ENCODE measurements around the gene TXLNB.
"Not testable (repeated sequence)": the region's sequence is repeated elsewhere in the genome, so short reads cannot be mapped to it uniquely, and the experiment has no call there.

TXLNB gene

DNA sequence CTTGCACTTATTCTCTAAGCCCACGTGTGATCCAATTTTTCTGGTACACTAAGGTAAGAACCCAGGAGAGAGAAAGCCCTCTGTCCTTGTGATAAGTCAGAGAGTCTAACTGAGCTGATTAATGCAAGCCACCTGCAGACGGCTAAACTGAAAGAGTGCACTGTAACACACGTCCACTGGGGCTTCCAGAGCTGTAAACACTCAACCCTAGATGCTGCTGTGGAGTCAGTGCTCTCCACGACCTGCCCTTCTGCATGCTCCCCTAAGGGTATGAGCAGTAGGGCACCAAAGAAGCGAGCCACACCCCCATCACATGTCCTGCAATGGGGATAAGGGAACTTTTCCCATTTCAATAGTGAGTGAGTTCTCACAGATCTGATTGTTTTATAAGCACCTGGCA lies 55.7 kb downstream of the TXLNB start:
- no peak for DNase-seq (ENCODE audit: low read depth in 2 of 2)

DNA sequence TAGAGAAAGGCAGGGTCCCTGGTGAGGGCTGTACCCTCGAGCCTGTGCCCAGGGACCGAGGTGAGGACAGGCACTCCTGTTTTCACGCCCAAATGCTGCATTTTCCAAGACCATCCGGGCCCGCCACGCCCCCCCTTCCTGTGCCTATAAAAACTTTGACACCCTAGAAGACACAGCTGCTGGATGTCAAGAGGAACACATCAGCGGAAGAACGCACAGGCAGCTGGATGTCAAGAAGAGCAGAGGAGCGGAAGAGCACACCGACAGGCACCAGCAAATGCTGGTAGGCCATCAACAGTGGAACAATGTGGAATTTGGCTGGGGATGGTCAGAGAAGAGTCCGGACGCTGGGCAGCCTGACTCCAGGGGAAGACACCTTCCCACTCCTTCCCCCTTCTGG lies 56.1 kb downstream of the TXLNB start:
- DNase-seq (ENCODE audit: low read depth in 2 of 2): no peak

DNA sequence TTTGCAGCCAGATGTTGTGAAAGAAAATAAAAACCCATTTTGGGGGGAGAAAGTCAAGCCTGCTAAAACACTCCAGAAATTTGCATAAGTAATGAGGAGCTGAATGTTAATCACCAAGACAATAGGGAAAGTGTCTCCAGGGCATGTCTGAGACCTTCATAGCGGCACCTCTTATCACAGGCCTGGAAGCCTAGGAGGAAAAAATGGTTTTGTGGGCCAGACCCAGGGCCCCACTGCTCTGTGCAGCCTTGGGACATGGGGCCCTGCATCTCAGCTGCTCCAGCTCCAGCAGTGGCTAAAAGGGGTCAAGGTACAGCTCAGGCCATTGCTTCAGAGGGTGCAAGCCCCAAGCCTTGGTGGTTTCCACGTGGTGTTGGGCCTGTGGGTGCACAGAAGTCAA lies 57.6 kb downstream of the TXLNB start:
- not testable (repeated sequence) for DNase-seq (ENCODE audit: low read depth in 2 of 2)

DNA sequence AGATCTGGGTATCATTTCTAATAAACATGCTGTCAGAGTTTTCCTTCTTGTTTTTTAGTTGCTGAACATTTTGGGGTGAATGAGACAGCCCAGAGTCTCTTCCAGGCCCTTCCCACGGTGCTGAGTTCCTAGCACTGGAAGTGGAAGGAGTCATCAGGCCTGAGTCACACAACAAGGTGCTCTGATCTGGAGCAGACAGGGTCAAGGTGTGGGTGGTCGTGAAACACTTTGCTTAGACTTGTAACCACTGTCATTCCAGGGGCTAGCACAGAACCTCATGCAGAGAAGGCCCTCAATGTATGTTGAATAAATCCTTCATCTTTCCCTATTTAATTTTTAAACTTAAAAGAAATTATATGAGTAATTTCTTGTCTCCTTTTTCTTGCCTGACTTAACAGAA lies 60.6 kb downstream of the TXLNB start:
- no peak for DNase-seq (ENCODE audit: low read depth in 2 of 2)

DNA sequence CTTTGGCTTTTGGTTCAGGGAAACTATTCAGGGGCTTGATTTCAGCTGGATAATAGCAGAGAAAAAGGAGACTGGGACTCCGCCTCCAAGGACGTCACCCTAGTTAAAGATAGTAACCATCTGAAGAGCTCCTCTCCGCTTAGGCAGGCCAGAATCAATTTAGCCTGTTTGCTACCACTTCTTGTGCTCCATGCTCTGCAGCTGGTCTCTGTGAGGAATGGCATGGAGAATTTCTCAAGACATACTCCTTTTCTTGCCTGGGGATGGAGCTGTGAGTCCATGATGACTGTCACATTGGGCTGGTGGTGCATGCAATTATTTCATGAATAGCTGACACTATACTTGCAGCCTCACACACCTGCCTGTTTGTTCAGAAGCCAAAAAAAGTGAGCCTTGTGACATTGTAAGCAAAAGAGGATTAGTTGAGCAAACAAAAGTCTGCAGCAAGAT lies 61.4 kb downstream of the TXLNB start:
- no peak for DNase-seq (ENCODE audit: low read depth in 2 of 2)

DNA sequence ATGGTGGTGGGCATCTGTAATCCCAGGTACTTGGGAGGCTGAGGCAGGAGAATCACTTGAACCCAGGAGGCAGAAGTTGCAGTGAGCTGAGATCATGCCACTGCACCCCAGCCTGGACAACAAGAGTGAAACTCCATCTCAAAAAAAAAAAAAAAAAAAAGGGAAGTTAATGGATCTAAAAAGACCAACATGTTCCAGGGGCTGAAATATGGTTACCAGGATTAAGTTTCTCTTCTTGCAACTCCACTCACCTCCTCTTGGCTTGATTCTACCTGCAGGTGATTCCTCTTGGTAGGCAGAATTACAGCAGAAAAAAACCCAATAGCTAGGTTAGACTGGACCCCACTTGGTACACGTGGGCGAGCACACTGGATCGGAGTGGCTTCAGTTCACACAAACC lies 63.4 kb downstream of the TXLNB start:
- not testable (repeated sequence) for DNase-seq (ENCODE audit: low read depth in 2 of 2)

DNA sequence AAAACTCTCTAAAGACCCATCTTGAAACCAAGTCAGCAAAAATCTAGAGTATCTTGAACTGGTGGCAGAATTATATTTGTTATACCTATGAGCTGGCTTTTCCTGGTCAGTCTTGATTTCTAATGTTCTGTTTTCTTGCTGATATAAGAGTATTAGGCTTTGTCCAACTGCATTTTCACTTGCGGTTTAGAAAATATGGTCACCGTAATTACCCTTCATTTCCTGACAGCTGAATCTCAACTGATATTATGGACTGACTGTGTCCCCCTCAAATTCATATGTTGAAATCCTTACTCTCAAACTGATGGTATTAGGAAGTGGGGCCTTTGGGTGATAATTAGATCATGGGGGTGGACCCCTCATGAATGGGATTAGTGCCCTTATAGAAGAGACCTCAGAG lies 72.1 kb downstream of the TXLNB start:
- DNase-seq (ENCODE audit: low read depth in 2 of 2): no peak

DNA sequence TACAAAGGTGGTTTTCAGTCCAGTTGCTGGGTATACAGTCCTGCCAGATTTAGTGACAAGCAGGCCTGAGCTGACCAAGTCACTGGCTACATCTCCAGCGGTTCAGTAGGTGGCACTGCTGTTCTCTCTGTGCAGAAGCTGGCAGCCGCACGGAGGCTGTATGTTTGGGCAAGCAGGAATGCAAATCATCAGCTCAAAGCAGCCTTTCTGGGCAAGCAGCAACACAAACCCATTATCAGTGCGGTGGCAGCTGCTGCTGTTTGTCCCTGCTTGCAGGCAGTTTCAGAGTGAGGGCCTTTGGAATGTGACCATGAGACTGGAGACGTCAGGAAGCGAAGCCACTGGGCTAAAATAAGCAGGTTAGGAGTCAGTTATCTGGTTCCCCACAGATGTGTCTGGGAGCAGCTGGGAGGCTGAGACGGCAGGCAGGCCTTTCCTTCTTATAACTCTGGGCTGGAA lies 72.5 kb downstream of the TXLNB start:
- DNase-seq (ENCODE audit: low read depth in 2 of 2): peak; percentile 44 to 48

DNA sequence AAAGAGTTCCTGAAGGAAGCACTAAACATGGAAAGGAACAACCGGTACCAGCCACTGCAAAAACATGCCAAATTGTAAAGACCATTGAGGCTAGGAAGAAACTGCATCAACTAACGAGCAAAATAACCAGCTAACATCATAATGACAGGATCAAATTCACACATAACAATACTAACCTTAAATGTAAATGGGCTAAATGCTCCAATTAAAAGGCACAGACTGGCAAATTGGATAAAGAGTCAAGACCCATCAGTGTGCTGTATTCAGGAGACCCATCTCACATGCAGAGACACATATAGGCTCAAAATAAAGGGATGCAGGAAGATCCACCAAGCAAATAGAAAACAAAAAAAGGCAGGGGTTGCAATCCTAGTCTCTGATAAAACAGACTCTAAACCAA lies 79.3 kb downstream of the TXLNB start:
- DNase-seq (ENCODE audit: low read depth in 2 of 2): not testable (repeated sequence)

DNA sequence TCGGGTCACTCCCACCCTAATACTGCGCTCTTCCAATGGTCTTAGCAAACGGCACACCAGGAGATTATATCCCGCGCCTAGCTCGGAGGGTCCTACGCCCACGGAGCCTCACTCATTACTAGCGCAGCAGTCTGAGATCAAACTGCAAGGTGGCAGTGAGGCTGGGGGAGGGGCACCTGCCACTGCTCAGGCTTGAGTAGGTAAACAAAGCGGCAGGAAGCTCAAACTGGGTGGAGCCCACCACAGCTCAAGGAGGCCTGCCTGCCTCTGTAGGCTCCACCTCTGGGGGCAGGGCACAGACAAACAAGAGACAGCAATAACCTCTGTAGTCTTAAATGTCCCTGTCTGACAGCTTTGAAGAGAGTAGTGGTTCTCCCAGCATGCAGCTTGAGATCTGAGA lies 81.0 kb downstream of the TXLNB start:
- not testable (repeated sequence) for DNase-seq (ENCODE audit: low read depth in 2 of 2)

DNA sequence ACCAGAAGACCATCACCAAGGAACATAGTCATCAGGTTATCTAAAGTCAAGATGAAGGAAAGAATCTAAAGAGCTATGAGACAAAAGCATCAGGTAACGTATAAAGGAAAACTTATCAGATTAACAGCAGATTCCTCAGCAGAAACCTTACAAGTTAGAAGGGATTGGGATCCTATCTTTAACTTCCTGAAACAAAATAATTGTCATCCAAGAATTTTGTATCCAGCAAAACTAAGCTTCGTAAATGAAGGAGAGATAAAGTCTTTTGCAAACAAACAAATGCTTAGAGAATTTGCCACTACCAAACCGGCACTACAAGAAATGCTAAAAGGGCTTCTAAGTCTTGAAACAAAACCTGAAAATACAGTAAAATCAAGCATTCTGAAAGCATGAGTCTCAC lies 86.0 kb downstream of the TXLNB start:
- no peak for DNase-seq (ENCODE audit: low read depth in 2 of 2)

DNA sequence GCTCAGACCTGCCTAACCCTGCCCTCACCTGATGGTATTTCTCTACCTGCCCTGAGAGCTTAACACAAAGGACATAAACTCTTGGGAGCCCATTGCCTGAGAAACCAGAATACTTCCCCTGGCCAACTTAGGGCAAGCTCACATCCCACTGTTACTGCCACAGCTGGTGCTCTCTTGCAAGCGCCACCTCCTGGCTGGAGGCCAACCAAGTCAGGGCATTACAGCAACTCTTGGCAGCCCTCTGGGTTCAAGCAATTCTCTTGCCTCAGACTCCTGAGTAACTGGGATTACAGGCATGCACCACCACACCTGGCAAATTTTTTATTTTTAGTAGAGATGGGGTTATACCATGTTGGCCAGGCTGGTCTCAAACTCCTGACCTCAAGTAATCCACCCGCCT lies 86.8 kb downstream of the TXLNB start:
- DNase-seq (ENCODE audit: low read depth in 2 of 2): no peak

DNA sequence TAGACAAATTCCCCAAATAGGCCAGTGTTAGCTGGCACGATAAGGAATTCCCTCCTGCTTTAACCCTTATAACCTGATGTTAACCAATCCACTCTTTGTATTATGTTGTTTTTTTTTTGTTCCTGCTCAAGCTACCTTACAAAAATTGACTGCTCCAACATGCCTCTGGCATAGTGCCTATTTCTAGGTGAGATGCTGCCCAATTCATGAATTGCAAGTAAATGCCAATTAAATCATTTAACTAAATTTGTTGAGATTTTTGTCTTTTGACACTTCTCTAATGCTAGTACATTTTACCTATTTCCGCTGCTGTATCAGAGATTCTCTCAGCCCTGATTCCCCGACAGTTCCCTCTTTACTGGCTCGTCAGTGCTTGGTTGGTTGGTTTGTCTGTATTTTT lies 90.4 kb downstream of the TXLNB start:
- DNase-seq (ENCODE audit: low read depth in 2 of 2): no peak

DNA sequence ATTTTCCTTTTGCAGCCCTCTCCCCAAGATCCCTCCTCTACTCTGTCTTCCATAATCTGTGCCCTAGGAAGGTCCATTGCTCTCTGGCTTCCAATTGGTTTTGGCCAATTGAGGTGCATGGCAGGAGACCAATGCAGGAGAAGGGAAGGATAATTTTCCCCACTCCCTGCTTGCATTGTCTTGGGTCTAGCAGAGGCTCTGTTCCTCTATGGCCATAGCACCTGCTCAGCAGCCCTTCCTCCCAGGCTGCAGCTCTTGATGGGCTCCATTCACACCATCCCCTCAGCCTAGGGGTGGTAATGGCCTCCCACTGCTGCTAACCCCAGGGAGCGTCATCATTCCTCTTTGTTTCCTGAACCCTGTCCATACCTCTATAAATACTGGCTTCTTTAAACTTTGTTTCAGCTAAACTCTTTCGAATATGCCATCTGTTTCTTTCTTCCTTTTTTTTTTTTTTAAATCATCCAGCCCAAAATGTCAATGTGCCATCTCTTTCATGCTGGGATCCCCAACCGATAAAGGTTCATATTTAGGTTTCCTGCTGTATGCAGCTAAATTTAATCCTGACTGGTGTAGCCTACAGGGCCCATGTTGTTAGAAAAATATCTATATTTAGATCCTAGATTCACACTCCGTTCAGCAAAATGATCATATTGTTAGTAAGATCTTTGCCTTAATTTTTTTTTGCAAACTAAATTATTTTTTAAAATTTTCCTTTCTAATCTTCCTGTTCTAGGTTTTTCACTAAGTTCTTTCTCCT lies 93.1 kb downstream of the TXLNB start:
- no peak for DNase-seq (ENCODE audit: low read depth in 2 of 2)

DNA sequence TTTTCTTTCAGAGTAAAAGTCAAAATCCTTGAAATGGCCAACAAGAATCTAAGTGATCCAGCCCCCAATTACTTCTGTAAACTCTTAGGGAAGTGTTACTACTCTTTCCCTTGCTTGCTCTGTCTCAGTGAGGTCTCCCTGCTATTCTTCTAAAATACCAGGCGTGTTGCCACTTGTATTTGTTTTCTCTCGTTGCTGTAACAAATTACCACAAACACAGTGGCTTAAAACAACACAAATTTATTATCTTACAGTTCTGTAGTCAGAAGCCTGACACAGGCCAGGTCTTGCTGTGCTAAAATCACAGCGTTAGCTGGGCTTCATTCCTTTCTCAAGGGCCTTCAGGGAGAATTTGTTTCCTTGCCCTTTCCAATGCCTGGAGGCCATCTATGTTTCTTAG lies 97.1 kb downstream of the TXLNB start:
- DNase-seq (ENCODE audit: low read depth in 2 of 2): no peak

All from stimulated activated CD8-positive, alpha-beta memory T cell treated with anti-CD3 and anti-CD28 coated beads, Interleukin-2, amount 100 ng/mL, for 48 hours (primary cell).